Lower leg skin (tissue), 3 donors: ENCODE measurements around the gene IVD.

ENCODE experiments used
- POLR2A ChIP-seq, 2 donors: fragments of 450-650 bp; IDR thresholded peaks; one replicate each; pipeline ENCODE4 v1.6.1; 2016 to 2017; ENCODE audit warnings: antibody characterized with exemption in 2 of 2, mild to moderate bottlenecking in 1 of 2, moderate library complexity in 1 of 2
- TF ChIP-seq, protein P1 (sequence below), 3 donors: fragments of 450-650 bp; IDR thresholded peaks; one replicate each; pipeline ENCODE4 v1.5.1; 2016; ENCODE audit warnings: antibody characterized with exemption in 3 of 3, mild to moderate bottlenecking in 3 of 3, moderate library complexity in 2 of 3

DNA sequence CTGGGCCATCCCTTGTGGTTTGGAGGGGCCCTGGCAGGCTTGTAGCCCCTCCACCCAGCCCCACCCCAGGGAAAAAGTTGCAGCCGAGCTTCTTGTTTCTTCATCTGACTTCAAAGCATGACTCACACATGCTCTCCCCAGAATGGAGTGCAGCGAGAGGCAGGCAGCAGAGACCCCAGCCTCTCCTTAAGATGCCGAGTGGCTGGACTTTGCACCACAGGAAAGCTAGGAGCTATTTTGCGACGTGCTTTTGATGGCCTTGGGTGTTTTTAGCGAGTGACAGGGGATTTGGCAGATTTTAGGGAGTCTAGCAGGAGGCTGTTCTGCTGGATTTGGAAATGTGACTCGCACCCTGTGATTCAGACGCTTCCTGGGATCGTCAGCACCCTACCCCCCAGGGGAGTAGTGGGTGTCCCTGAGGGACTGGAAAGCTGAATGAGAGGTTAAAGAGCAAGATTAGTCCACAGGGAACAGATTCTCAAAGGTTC, 49.4 kb downstream of the IVD start:
- TF ChIP-seq, protein P1, sequence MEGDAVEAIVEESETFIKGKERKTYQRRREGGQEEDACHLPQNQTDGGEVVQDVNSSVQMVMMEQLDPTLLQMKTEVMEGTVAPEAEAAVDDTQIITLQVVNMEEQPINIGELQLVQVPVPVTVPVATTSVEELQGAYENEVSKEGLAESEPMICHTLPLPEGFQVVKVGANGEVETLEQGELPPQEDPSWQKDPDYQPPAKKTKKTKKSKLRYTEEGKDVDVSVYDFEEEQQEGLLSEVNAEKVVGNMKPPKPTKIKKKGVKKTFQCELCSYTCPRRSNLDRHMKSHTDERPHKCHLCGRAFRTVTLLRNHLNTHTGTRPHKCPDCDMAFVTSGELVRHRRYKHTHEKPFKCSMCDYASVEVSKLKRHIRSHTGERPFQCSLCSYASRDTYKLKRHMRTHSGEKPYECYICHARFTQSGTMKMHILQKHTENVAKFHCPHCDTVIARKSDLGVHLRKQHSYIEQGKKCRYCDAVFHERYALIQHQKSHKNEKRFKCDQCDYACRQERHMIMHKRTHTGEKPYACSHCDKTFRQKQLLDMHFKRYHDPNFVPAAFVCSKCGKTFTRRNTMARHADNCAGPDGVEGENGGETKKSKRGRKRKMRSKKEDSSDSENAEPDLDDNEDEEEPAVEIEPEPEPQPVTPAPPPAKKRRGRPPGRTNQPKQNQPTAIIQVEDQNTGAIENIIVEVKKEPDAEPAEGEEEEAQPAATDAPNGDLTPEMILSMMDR (IDR thresholded peaks at IDR 0.05), result no peak
- TF ChIP-seq POLR2A (IDR thresholded peaks at IDR 0.05), result no peak
